GM20000 (cell line): ENCODE data around the gene SULF2.

Experiments
- DNase-seq: peaks from one replicate; pipeline ENCODE4 v3.0.0; 2012; ENCODE audit warnings: low spot score
- CTCF ChIP-seq: IDR thresholded peaks from 2 replicates; pipeline ENCODE4 v1.5.1; 2012; ENCODE audit warnings: mild to moderate bottlenecking, control low read depth; ENCODE audit errors: extremely low read depth, missing control alignments

Gene SULF2

GRCh38 chr20:47710665-47711045, 74.6 kb downstream of the SULF2 start:
- no peak for TF ChIP-seq CTCF
- no peak for DNase-seq

DNA sequence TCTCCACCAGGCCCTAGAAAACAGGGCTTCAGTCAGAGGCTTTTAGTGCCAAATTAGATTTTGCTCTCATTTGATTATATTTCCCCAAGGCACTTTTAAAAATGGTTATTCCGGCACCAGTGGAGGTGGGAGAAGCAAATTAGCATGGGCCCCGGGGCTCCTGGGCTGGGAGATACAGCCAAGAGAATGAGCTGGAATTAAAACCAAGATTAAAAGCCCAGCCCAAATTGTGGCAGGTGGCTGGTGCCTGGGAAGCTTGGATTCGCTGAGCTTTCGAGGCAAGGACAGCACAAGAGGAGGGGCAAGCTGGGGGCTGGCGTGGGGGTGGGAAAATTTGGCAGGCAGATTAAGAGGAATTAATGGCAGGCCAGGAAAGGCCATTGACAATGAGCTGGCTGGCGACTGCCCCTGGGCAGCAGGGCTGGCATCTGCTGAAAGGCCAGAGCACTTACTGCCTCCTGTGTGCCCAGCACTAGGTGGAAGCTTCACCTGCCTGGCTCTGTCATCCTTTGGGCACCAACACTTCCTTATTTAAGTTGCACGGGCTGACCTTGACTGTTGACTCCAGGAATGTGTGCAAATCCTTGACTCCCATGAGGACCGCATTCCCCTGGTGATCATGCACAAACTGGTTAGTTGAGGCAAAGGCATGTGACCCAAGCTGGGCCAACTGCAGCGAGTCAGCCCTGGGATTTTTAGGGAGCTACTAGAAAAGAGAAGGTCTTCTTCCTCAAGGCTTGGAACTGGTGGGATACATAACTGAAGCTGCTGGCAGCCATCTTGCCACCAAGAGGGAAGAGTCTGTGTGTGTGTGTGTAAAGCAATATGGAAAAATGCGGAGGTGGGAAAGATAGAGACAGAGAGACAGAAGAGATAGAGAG, 76.1 kb downstream of the SULF2 start:
- no peak for DNase-seq
- no peak for TF ChIP-seq CTCF

GRCh38 chr20:47708140-47708807, 77.0 kb downstream of the SULF2 start:
- TF ChIP-seq CTCF = no peak
- DNase-seq = peak; percentile 61

- no peak for TF ChIP-seq CTCF
- DNase-seq = no peak
Observed at GRCh38 chr20:47706345-47706744, 78.9 kb downstream of the SULF2 start.

- DNase-seq = no peak
- no peak for TF ChIP-seq CTCF
Observed at GRCh38 chr20:47705497-47705856, 79.8 kb downstream of the SULF2 start.

DNA sequence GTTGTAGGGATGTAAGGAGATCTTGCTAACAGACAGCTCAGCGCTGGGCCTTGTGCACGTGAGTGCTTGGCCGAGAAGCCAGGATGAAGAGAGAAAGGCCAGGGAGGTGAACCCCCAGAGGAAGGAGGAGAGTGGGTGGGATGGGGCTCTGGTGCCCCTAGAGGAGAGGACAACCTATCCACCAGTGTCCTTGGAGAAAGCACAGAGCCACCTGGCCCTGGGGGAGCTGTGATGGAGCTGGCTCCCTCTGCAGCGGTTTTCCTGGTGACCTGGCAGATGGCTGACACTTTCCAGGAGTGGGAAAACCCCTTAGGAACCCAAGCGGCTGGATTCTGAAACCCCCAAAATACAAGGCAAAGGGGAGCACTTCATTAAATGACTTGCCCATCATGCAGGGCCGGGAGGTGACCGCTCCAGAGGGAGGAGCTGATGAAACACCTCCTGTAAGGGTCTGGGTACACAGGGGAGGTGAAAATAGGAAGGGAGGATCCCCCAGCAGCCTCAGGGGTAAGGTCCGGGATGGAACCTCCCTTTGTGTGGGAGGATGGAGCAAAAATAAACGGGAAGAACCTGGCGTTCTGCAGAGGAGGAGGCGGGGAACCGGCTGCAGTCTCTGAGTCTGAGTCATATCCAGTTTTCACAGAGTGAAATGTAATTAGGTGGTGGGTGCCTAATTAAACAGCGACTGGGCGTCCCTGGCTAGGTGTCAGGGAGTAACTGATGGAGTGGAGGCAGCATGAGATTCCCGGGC, 80.4 kb downstream of the SULF2 start:
- no peak for TF ChIP-seq CTCF
- no peak for DNase-seq

DNA sequence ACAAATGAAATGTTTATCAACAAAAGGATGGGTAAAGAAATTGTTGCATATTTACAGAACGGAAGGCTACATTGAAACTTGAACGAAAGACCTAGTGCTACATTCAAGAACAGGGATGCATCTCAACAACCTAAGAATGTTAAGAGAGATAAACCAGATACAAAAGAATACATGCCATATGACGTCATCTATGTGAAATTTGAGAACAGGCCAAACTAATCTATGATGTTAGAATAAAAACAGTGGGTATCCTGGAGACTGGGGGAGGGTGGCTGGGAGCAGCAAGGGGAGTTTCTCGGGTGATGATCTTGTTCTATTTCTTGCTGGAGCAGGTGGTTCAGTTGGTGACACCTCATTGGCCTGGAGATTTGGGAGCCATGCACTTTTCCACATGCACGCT, 81.5 kb downstream of the SULF2 start:
- DNase-seq = no peak
- TF ChIP-seq CTCF = no peak
